HEK293 (cell line): ENCODE measurements around the gene SCN8A.

ENCODE experiments used
- CTCF ChIA-PET: fragments of 350-600 bp; formaldehyde crosslinking; extraction: SDS; loops from one replicate; lab custom pipeline; 2021; ENCODE audit warnings: antibody characterized with exemption; lab: Yijun Ruan, JAX
- POLR2A ChIA-PET: fragments of 300-600 bp; formaldehyde crosslinking; extraction: SDS; loops from one replicate; lab custom pipeline; 2020; ENCODE audit warnings: antibody characterized with exemption, inconsistent platforms; lab: Yijun Ruan, JAX
- H3K27ac ChIP-seq: fragments of 200-500 bp; sonication (Bioruptor generic); 2 replicates; pipeline ENCODE4 v1.5.1; 2014; ENCODE audit warnings: low read depth, low read length, control low read depth, inconsistent platforms; ENCODE audit errors: extremely low read depth
- H3K36me3 ChIP-seq, 2 experiments: fragments of 200-500 bp in 1 of 2; sonication (Bioruptor generic) in 1 of 2; 1 replicate in 1 of 2; 2 replicates in 1 of 2; pipeline ENCODE4 v1.5.1; 2014 to 2017; ENCODE audit warnings: inconsistent platforms in 2 of 2, low read length in 2 of 2; ENCODE audit not compliant: control insufficient read depth in 2 of 2, insufficient read depth in 1 of 2
- H3K4me1 ChIP-seq: fragments of 200-500 bp; sonication (Bioruptor generic); 2 replicates; pipeline ENCODE4 v1.5.1; 2014; ENCODE audit warnings: mild to moderate bottlenecking, low read length, inconsistent platforms; ENCODE audit not compliant: control insufficient read depth, insufficient read depth
- H3K4me3 ChIP-seq: 2 replicates; pipeline ENCODE4 v1.5.1; 2011; ENCODE audit warnings: low read depth, mild to moderate bottlenecking, control low read depth, low read length, moderate library complexity
- H3K9me3 ChIP-seq: fragments of 200-500 bp; sonication (Bioruptor generic); 2 replicates; pipeline ENCODE4 v1.5.1; 2014; ENCODE audit warnings: low read depth, low read length, inconsistent platforms; ENCODE audit not compliant: control insufficient read depth, insufficient read depth
- EGR2 ChIP-seq: fragments of 450-650 bp; formaldehyde crosslinking; IDR thresholded peaks from 2 replicates; pipeline ENCODE4 v1.5.1; 2016; ENCODE audit warnings: low read depth, missing biosample characterization, missing genetic modification characterization
- GLIS2 ChIP-seq: fragments of 450-650 bp; formaldehyde crosslinking; IDR thresholded peaks from 2 replicates; pipeline ENCODE4 v1.5.1; 2016; ENCODE audit warnings: missing biosample characterization, missing genetic modification characterization
- MYNN ChIP-seq: fragments of 450-650 bp; formaldehyde crosslinking; IDR thresholded peaks from 2 replicates; pipeline ENCODE4 v1.5.1; 2016; ENCODE audit warnings: missing biosample characterization, missing genetic modification characterization, borderline replicate concordance
- ZBTB48 ChIP-seq: fragments of 450-650 bp; formaldehyde crosslinking; IDR thresholded peaks from 2 replicates; pipeline ENCODE4 v1.5.1; 2016; ENCODE audit warnings: missing biosample characterization, missing genetic modification characterization
- ZNF121 ChIP-seq: fragments of 450-650 bp; formaldehyde crosslinking; IDR thresholded peaks from 2 replicates; pipeline ENCODE4 v1.5.1; 2016; ENCODE audit warnings: missing biosample characterization, missing genetic modification characterization
- ZNF202 ChIP-seq: fragments of 450-650 bp; formaldehyde crosslinking; IDR thresholded peaks from 2 replicates; pipeline ENCODE4 v1.5.1; 2016; ENCODE audit warnings: missing biosample characterization, missing genetic modification characterization, borderline replicate concordance
- ZNF211 ChIP-seq: fragments of 450-650 bp; formaldehyde crosslinking; IDR thresholded peaks from 2 replicates; pipeline ENCODE4 v1.5.1; 2016; ENCODE audit warnings: low read depth, missing biosample characterization, missing genetic modification characterization
- ZNF354C ChIP-seq: fragments of 450-650 bp; formaldehyde crosslinking; IDR thresholded peaks from 2 replicates; pipeline ENCODE4 v1.5.1; 2016; ENCODE audit warnings: missing biosample characterization, missing genetic modification characterization, low read depth, borderline replicate concordance
- ZNF37A ChIP-seq: fragments of 450-650 bp; IDR thresholded peaks from 2 replicates; pipeline ENCODE4 v1.5.1; 2018; ENCODE audit warnings: missing biosample characterization, missing genetic modification characterization
- ZNF391 ChIP-seq: fragments of 450-650 bp; formaldehyde crosslinking; IDR thresholded peaks from 2 replicates; pipeline ENCODE4 v1.5.1; 2016; ENCODE audit warnings: low read depth, missing biosample characterization, missing genetic modification characterization, borderline replicate concordance
- ZNF404 ChIP-seq: fragments of 450-650 bp; formaldehyde crosslinking; IDR thresholded peaks from 2 replicates; pipeline ENCODE4 v1.5.1; 2017; ENCODE audit warnings: missing biosample characterization, missing genetic modification characterization
- ZNF658 ChIP-seq: fragments of 450-650 bp; formaldehyde crosslinking; IDR thresholded peaks from 2 replicates; pipeline ENCODE4; 2016; ENCODE audit warnings: missing biosample characterization, missing genetic modification characterization
- ZNF768 ChIP-seq: fragments of 450-650 bp; formaldehyde crosslinking; IDR thresholded peaks from 2 replicates; pipeline ENCODE4 v1.5.1; 2018; ENCODE audit warnings: missing biosample characterization, mild to moderate bottlenecking, missing genetic modification characterization
- ZNF785 ChIP-seq: fragments of 450-650 bp; formaldehyde crosslinking; IDR thresholded peaks from 2 replicates; pipeline ENCODE4 v1.5.1; 2016; ENCODE audit warnings: missing biosample characterization, missing genetic modification characterization
- ZNF791 ChIP-seq: fragments of 450-650 bp; formaldehyde crosslinking; IDR thresholded peaks from 2 replicates; pipeline ENCODE4 v1.5.1; 2016; ENCODE audit warnings: missing biosample characterization, missing genetic modification characterization
- TF ChIP-seq, protein P1 (sequence below): sonication (generic); formaldehyde crosslinking; IDR thresholded peaks from 2 replicates; pipeline ENCODE4 v1.8.1; 2022; ENCODE audit warnings: mild to moderate bottlenecking, moderate library complexity, missing genetic modification reagents
- TF ChIP-seq, protein P2 (sequence below): fragments of 450-650 bp; formaldehyde crosslinking; IDR thresholded peaks from 2 replicates; pipeline ENCODE4 v1.5.1; 2016; ENCODE audit warnings: missing biosample characterization, missing genetic modification characterization
- TF ChIP-seq, protein P3 (sequence below): fragments of 450-650 bp; formaldehyde crosslinking; IDR thresholded peaks from 2 replicates; pipeline ENCODE4 v1.5.1; 2016; ENCODE audit warnings: missing biosample characterization, missing genetic modification characterization, borderline replicate concordance

The SCN8A gene

GRCh38 chr12:51706206-51706605 lies 115.2 kb downstream of the SCN8A start (continued):
- TF ChIP-seq ZNF121 (no peak), ZNF354C (tag by site-specific recombination) (no peak), ZNF37A (tag by site-specific recombination) (no peak), GLIS2 (tag by site-specific recombination) (no peak)

DNA sequence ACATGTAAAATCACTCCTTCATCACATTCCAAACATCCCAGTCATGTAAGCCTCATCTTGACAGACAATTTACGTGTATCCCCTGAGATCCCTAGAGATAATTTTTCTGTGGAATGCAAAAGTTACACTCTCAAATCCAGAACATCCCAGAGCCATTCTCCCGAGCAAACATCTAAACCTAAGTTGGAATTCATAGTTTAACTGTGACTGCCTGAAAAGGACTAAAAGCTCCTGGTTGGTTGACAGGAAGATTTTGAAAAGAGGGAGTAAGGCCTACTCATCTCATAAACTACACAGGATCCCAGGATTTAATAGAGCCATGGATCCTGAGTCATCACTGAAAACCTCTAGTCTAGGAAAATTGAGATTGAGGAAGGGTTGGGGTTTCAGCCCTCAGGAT lies 123.6 kb downstream of the SCN8A start:
- Histone ChIP-seq H3K27ac (no peak overlapping the region), H3K9me3 (no peaks in the 10 kb centered on the region), H3K36me3 (no peaks in the 10 kb centered on the region), H3K4me3 (no peak overlapping the region), H3K4me1 (no peaks in the 10 kb centered on the region)
- ChIA-PET POLR2A (no interaction called here), CTCF (no interaction called here)
- TF ChIP-seq ZNF768 (tag by site-specific recombination) (no peak), ZNF791 (tag by site-specific recombination) (no peak), ZNF404 (tag by site-specific recombination) (no peak), ZNF658 (no peak), ZNF202 (tag by site-specific recombination) (no peak), ZNF391 (no peak), MYNN (tag by site-specific recombination) (no peak), EGR2 (no peak), ZNF785 (tag by site-specific recombination) (no peak), ZNF211 (no peak), ZBTB48 (tag by site-specific recombination) (no peak)
- TF ChIP-seq, protein P1, sequence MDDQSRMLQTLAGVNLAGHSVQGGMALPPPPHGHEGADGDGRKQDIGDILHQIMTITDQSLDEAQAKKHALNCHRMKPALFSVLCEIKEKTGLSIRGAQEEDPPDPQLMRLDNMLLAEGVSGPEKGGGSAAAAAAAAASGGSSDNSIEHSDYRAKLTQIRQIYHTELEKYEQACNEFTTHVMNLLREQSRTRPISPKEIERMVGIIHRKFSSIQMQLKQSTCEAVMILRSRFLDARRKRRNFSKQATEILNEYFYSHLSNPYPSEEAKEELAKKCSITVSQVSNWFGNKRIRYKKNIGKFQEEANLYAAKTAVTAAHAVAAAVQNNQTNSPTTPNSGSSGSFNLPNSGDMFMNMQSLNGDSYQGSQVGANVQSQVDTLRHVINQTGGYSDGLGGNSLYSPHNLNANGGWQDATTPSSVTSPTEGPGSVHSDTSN (CRISPR knock-in tag) = no peak
- TF ChIP-seq, protein P2, sequence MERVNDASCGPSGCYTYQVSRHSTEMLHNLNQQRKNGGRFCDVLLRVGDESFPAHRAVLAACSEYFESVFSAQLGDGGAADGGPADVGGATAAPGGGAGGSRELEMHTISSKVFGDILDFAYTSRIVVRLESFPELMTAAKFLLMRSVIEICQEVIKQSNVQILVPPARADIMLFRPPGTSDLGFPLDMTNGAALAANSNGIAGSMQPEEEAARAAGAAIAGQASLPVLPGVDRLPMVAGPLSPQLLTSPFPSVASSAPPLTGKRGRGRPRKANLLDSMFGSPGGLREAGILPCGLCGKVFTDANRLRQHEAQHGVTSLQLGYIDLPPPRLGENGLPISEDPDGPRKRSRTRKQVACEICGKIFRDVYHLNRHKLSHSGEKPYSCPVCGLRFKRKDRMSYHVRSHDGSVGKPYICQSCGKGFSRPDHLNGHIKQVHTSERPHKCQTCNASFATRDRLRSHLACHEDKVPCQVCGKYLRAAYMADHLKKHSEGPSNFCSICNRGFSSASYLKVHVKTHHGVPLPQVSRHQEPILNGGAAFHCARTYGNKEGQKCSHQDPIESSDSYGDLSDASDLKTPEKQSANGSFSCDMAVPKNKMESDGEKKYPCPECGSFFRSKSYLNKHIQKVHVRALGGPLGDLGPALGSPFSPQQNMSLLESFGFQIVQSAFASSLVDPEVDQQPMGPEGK (tag by site-specific recombination) = no peak
- TF ChIP-seq, protein P3, sequence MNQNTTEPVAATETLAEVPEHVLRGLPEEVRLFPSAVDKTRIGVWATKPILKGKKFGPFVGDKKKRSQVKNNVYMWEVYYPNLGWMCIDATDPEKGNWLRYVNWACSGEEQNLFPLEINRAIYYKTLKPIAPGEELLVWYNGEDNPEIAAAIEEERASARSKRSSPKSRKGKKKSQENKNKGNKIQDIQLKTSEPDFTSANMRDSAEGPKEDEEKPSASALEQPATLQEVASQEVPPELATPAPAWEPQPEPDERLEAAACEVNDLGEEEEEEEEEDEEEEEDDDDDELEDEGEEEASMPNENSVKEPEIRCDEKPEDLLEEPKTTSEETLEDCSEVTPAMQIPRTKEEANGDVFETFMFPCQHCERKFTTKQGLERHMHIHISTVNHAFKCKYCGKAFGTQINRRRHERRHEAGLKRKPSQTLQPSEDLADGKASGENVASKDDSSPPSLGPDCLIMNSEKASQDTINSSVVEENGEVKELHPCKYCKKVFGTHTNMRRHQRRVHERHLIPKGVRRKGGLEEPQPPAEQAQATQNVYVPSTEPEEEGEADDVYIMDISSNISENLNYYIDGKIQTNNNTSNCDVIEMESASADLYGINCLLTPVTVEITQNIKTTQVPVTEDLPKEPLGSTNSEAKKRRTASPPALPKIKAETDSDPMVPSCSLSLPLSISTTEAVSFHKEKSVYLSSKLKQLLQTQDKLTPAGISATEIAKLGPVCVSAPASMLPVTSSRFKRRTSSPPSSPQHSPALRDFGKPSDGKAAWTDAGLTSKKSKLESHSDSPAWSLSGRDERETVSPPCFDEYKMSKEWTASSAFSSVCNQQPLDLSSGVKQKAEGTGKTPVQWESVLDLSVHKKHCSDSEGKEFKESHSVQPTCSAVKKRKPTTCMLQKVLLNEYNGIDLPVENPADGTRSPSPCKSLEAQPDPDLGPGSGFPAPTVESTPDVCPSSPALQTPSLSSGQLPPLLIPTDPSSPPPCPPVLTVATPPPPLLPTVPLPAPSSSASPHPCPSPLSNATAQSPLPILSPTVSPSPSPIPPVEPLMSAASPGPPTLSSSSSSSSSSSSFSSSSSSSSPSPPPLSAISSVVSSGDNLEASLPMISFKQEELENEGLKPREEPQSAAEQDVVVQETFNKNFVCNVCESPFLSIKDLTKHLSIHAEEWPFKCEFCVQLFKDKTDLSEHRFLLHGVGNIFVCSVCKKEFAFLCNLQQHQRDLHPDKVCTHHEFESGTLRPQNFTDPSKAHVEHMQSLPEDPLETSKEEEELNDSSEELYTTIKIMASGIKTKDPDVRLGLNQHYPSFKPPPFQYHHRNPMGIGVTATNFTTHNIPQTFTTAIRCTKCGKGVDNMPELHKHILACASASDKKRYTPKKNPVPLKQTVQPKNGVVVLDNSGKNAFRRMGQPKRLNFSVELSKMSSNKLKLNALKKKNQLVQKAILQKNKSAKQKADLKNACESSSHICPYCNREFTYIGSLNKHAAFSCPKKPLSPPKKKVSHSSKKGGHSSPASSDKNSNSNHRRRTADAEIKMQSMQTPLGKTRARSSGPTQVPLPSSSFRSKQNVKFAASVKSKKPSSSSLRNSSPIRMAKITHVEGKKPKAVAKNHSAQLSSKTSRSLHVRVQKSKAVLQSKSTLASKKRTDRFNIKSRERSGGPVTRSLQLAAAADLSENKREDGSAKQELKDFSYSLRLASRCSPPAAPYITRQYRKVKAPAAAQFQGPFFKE (tag by site-specific recombination) = no peak
